Mesodermal cell (in vitro differentiated cells): ENCODE results near the gene SLC25A30.
"Not testable (repeated sequence)": the region's sequence is repeated elsewhere in the genome, so short reads cannot be mapped to it uniquely, and the experiment has no call there.

Experiments used
- H3K27ac ChIP-seq: 2 replicates; pipeline ENCODE4 v1.7.0; 2013; ENCODE audit warnings: mild to moderate bottlenecking, low read depth, low read length, moderate library complexity; ENCODE audit not compliant: severe bottlenecking
- H3K36me3 ChIP-seq: 2 replicates; pipeline ENCODE4 v1.7.1; 2013; ENCODE audit warnings: mild to moderate bottlenecking, low read length, moderate library complexity; ENCODE audit not compliant: control insufficient read depth, insufficient read depth
- H3K4me1 ChIP-seq: one replicate; pipeline ENCODE4 v1.7.1; 2013; ENCODE audit warnings: mild to moderate bottlenecking, low read length; ENCODE audit not compliant: insufficient read depth, control insufficient read depth, poor library complexity, severe bottlenecking
- H3K4me3 ChIP-seq: 2 replicates; pipeline ENCODE4 v1.7.0; 2013; ENCODE audit warnings: low read length, control low read depth, mild to moderate bottlenecking; ENCODE audit not compliant: insufficient read depth, poor library complexity, severe bottlenecking; ENCODE audit errors: extremely low read depth
- H3K9me3 ChIP-seq: 2 replicates; pipeline ENCODE4 v1.7.1; 2013; ENCODE audit warnings: mild to moderate bottlenecking, low read length, moderate library complexity; ENCODE audit not compliant: control insufficient read depth
- WGBS, 2 experiments: methylation state at CpG; one replicate each; pipeline ENCODE4 v1.1.5; 2013; ENCODE audit warnings: missing lambda C conversion rate in 2 of 2; ENCODE audit not compliant: insufficient coverage in 2 of 2; 5-methylcytosine and 5-hydroxymethylcytosine counted together

The SLC25A30 gene

GRCh38 chr13:45367358-45367757 is 50.8 kb downstream of the SLC25A30 start:
- Histone ChIP-seq H3K9me3 (peaks cover 15% of the 10 kb centered on the region), H3K4me3 (no peak overlapping the region), H3K36me3 (peaks cover 25% of the 10 kb centered on the region), H3K27ac (no peak overlapping the region), H3K4me1 (peaks cover 15% of the 10 kb centered on the region)
- 81 to 94% methylated on average over 2 of the region's 2 CpGs for WGBS, 2 experiments

- Histone ChIP-seq H3K9me3 (peaks cover 16% of the 10 kb centered on the region), H3K36me3 (peaks cover 32% of the 10 kb centered on the region), H3K4me3 (no peak overlapping the region), H3K4me1 (peaks cover 5% of the 10 kb centered on the region), H3K27ac (no peak overlapping the region)
- WGBS, 2 experiments, result 72 to 96% methylated on average over 2 to 3 of the region's 4 CpGs
Observed at GRCh38 chr13:45365558-45365885, 52.7 kb downstream of the SLC25A30 start.

- Histone ChIP-seq H3K36me3 (peaks cover 32% of the 10 kb centered on the region), H3K27ac (no peak overlapping the region), H3K4me1 (peaks cover 5% of the 10 kb centered on the region), H3K9me3 (peaks cover 16% of the 10 kb centered on the region), H3K4me3 (no peak overlapping the region)
- WGBS, 2 experiments, result 88 to 95% methylated on average over 4 to 8 of the region's 10 CpGs
Observed at GRCh38 chr13:45364876-45365557, 53.2 kb downstream of the SLC25A30 start.

GRCh38 chr13:45362939-45363338 is 55.2 kb downstream of the SLC25A30 start:
- H3K36me3 ChIP-seq, result peaks cover 49% of the 10 kb centered on the region
- no peak overlapping the region for H3K4me3 ChIP-seq
- 90 to 100% methylated on average over 1 to 2 of the region's 2 CpGs for WGBS, 2 experiments
- peaks cover under 1% of the 10 kb centered on the region for H3K4me1 ChIP-seq
- no peak overlapping the region for H3K27ac ChIP-seq
- peaks cover 16% of the 10 kb centered on the region for H3K9me3 ChIP-seq

GRCh38 chr13:45361596-45362206 is 56.5 kb downstream of the SLC25A30 start:
- no peak overlapping the region for H3K27ac ChIP-seq
- peaks cover 59% of the 10 kb centered on the region for H3K36me3 ChIP-seq
- peaks cover 16% of the 10 kb centered on the region for H3K9me3 ChIP-seq
- no peaks in the 10 kb centered on the region for H3K4me1 ChIP-seq
- WGBS, 2 experiments, result 94 to 98% methylated on average over 13 of the region's 14 CpGs
- no peak overlapping the region for H3K4me3 ChIP-seq

- WGBS, 2 experiments, result 98% methylated on average over 6 to 7 of the region's 7 CpGs
- H3K36me3 ChIP-seq, result peaks cover 68% of the 10 kb centered on the region
- H3K4me3 ChIP-seq, result no peak overlapping the region
- no peaks in the 10 kb centered on the region for H3K4me1 ChIP-seq
- no peaks in the 10 kb centered on the region for H3K9me3 ChIP-seq
- H3K27ac ChIP-seq, result no peak overlapping the region
Observed at GRCh38 chr13:45356966-45357672, 61.1 kb downstream of the SLC25A30 start.

GRCh38 chr13:45353895-45354294 is 64.3 kb downstream of the SLC25A30 start:
- no peaks in the 10 kb centered on the region for H3K9me3 ChIP-seq
- no peaks in the 10 kb centered on the region for H3K4me1 ChIP-seq
- peaks cover 80% of the 10 kb centered on the region for H3K36me3 ChIP-seq
- WGBS, 2 experiments, result 100% methylated on average over 1 of the region's 1 CpG; no CpG with 5 or more reads in 1 of the 2 experiments
- no peak overlapping the region for H3K27ac ChIP-seq
- H3K4me3 ChIP-seq, result no peak overlapping the region

GRCh38 chr13:45352031-45352430 is 66.1 kb downstream of the SLC25A30 start:
- H3K36me3 ChIP-seq, result peaks cover 76% of the 10 kb centered on the region
- no peaks in the 10 kb centered on the region for H3K9me3 ChIP-seq
- no peak overlapping the region for H3K27ac ChIP-seq
- 87 to 99% methylated on average over 7 to 8 of the region's 10 CpGs for WGBS, 2 experiments
- H3K4me3 ChIP-seq, result no peak overlapping the region
- H3K4me1 ChIP-seq, result no peaks in the 10 kb centered on the region

GRCh38 chr13:45350152-45350551 is 68.0 kb downstream of the SLC25A30 start:
- H3K9me3 ChIP-seq, result no peaks in the 10 kb centered on the region
- no peak overlapping the region for H3K27ac ChIP-seq
- no peak overlapping the region for H3K4me3 ChIP-seq
- 94 to 100% methylated on average over 4 of the region's 8 CpGs for WGBS, 2 experiments
- H3K4me1 ChIP-seq, result no peaks in the 10 kb centered on the region
- H3K36me3 ChIP-seq, result peaks cover 67% of the 10 kb centered on the region

GRCh38 chr13:45349438-45349837 is 68.7 kb downstream of the SLC25A30 start:
- Histone ChIP-seq H3K4me1 (no peaks in the 10 kb centered on the region), H3K27ac (no peak overlapping the region), H3K36me3 (peaks cover 67% of the 10 kb centered on the region), H3K4me3 (no peak overlapping the region), H3K9me3 (no peaks in the 10 kb centered on the region)
- 86 to 100% methylated on average over 1 of the region's 2 CpGs for WGBS, 2 experiments

GRCh38 chr13:45344064-45344463 is 74.1 kb downstream of the SLC25A30 start:
- H3K36me3 ChIP-seq, result peaks cover 46% of the 10 kb centered on the region
- not testable (repeated sequence) for H3K4me1 ChIP-seq, H3K9me3 ChIP-seq, H3K27ac ChIP-seq, H3K4me3 ChIP-seq
- 89% methylated on average over 3 of the region's 8 CpGs; no CpG with 5 or more reads in 1 of the 2 experiments for WGBS, 2 experiments
